ENCODE data around the gene MAD1L1.

MAD1L1 gene

GRCh38 chr7:2201686-2202360 lies 30.9 kb downstream of the MAD1L1 start:
- no peak for DNase-seq (ENCODE audit: low read depth in 2 of 2, low spot score in 1 of 2)

DNA sequence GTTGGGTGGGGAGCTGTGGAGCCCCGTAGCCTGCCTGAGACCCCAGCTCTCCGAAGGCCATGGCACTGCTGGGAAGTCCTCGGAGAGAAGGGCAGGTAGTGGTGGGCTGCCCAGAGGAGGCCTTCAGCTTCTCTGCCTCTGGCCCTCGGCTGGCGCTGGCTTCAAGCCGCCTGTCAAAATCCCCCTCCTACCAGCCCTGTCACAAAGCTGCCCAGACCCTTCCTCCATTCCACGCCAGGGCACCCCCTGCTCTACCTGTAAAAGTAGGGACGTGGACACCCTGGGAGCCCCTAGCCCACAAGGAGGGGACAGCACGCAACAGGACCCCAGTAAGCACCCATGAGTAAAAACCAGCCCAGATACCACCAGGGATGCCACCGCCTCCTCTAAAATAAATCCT lies 31.6 kb downstream of the MAD1L1 start:
- DNase-seq (ENCODE audit: low read depth in 2 of 2, low spot score in 1 of 2) = no peak

DNA sequence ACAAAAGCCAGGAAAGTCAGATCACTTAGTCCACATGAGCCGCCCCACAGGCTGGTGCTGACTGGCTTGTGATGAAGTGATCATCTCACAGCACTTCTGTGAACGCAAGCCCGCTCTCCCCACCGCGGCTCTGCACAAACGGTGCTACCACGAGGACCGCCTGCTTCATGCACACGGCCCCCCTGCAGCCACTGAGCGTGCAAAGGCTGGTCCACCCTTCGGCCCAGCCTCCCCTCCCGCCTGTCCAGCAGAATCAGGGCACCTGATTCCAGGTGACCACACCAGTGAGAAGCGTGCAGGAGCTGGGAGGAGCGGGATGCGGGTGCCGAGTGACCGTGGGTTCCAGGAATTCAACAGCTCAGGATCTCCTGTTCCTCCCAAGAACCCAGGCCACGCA lies 32.2 kb downstream of the MAD1L1 start:
- DNase-seq (ENCODE audit: low read depth in 2 of 2, low spot score in 1 of 2) = no peak

- DNase-seq (ENCODE audit: low read depth in 2 of 2, low spot score in 1 of 2) = no peak
Observed at GRCh38 chr7:2199956-2200583, 32.7 kb downstream of the MAD1L1 start.

DNA sequence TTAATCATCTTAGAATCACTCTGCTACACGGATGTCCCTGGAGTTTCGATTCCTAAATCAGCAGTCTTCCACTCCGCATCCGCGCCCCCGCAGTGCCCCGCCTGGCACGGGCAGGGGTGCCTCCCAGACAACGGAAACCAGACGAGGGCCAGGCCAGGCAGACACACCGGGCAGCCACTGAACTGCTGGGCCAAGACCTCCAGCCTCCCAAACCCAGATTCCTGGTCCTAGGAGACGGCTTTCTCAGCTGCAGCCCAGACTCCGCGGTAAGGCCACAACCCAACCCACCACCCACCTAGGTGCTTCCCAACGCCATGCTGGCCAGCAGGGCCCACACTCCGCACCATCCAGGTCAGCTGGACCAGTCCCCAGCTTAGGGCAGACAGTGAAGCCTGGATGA lies 33.2 kb downstream of the MAD1L1 start:
- no peak for DNase-seq (ENCODE audit: low read depth in 2 of 2, low spot score in 1 of 2)

DNA sequence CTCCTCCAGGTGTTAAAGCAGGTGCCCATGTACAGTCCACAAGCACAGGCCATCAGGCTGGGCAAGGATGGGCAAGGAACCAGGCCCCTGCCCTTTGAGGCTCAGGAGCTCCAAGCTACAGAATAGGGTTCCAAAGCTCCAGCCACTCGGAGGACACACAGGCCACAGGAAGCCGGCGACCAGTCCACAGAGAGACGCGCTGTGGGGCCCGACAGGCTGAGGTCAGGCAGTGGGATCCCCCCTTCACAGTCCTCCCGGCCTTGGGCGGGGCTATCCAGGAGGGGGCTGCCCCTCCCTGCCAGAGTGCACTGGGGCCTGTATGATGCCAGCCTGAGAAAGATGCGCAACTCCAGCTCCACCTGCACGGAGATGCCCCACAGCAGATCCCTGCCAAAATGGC lies 34.0 kb downstream of the MAD1L1 start:
- DNase-seq (ENCODE audit: low read depth in 2 of 2, low spot score in 1 of 2) = no peak

DNA sequence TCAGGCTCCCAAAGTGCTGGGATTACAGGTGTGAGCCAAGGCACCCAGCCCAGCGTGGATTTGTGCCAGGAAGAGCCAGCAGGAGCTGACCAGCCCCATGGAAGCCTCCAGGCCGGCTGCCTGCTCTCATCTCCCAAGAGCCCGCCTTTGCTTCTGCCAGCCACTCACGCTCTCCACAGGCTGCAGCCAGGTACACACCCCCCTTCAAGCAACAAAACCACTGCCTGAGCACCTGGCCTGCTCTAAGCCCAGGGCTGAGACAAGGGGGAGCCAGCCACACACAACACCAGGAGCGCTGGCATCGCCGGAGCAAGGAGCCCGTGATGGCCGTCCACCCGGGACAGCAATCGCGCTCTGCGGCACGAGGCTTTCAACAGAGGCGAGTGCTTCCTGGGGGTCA lies 34.5 kb downstream of the MAD1L1 start:
- no peak for DNase-seq (ENCODE audit: low read depth in 2 of 2, low spot score in 1 of 2)

DNA sequence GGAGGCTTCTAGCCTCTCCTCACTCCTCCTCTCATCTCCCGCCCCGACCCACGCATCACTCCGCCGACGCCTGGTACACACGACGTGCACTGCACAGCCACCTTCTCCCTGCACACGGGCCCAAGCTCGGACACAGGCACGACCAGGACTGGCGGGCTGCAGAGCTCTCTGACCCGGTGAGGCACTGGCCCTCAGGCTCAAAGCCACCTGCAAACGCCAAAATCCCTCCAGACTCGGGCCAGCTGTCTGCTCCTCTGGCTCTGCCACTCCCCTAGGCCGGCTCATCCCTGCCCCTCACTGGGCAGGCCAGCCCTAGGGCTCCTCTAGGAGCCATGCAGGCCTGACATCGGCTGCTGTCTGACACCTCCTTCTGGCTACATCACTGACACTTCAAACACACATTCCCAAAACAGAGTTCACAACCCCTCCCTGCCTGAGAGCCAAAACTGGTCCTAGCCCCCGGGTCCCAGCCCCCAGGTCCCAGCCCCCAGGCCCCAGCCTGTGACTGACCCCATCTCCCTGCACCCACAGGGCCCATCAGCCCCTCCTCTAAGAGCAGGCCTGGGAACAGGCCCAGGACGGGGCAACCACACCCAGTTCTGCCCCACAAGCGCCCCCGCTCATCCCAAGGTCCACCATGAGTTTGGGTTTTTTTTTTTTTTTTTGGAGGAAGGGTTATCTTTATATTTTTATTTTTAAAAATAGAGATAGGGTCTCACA lies 35.1 kb downstream of the MAD1L1 start:
- no peak for DNase-seq (ENCODE audit: low read depth in 2 of 2, low spot score in 1 of 2)

- no peak for DNase-seq (ENCODE audit: low read depth in 2 of 2, low spot score in 1 of 2)
Observed at GRCh38 chr7:2196381-2197378, 36.1 kb downstream of the MAD1L1 start.

GRCh38 chr7:2195400-2196246 lies 37.1 kb downstream of the MAD1L1 start:
- no peak for DNase-seq (ENCODE audit: low read depth in 2 of 2, low spot score in 1 of 2)

GRCh38 chr7:2193575-2194305 lies 39.0 kb downstream of the MAD1L1 start:
- no peak for DNase-seq (ENCODE audit: low read depth in 2 of 2, low spot score in 1 of 2)

DNA sequence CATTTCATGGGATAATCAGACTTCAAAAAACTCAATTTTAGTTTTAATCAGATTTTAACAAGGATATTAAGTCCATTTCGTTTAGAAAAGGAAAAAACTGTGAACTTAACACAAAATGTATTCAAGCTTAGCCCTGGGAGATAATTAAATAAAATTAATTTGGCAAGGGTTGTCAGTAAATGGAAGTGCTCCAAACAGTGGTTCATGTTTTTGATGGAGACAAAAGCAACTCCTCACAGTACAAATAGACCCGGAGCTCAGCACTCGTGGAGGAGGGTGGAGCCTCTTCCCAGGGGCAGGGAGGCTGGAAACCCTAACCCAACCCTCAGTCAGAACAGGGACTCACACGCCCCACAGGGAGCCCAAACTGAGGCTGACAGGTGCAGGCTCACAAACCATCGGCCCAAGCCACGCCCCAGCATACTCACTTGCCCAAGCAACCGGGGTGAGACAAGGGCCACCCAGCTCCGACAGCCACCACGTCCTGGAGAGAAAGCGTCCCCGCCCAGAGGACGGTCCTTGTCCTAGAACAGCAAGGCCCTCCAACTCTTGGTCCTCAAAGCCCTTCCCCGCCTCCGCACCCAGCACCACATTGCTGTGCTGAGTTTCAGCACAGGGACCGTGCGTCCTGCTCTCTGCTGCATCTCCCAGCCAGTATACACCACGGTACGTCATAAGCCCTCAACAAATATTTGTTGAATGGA lies 39.8 kb downstream of the MAD1L1 start:
- no peak for DNase-seq (ENCODE audit: low read depth in 2 of 2, low spot score in 1 of 2)

DNA sequence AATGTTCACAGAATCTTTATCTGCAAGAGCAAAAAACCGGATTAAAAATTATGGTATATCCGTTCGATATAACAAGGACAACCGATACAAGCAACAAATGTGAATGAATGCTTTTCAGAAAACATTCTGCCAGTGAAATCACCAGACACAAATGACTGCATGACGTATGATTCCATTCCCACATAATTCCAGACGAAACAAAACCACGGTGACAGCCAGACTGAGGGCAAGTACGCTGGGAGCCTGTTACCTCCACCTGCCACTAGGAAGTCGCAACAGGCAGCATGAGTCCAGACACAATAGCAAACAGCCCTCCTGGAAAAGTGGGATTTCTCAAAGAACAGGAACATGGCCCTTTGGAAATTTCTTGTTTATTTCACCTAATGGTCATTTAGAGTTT lies 41.7 kb downstream of the MAD1L1 start:
- no peak for DNase-seq (ENCODE audit: low read depth in 2 of 2, low spot score in 1 of 2)

DNA sequence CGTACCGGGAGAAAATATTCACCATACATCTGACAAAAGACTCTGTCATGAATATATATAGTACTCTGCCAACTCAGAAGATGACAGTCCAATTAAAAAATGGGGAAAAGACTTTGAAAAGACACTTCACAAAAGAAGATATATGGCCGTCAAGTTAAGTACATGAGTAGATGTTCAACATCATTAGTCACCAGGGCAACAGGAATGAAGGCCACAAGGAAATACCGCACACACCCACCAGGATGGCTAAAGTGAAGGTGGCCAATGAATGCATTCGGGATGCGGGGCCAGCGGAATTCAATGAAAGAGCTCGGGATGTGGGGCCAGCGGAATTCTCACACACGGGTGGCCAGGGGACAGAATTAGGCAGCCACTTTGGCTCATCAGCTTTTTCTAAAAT lies 42.2 kb downstream of the MAD1L1 start:
- no peak for DNase-seq (ENCODE audit: low read depth in 2 of 2, low spot score in 1 of 2)

GRCh38 chr7:2186166-2186565 lies 46.6 kb downstream of the MAD1L1 start:
- no peak for DNase-seq (ENCODE audit: low read depth in 2 of 2, low spot score in 1 of 2)

GRCh38 chr7:2185715-2186114 lies 47.0 kb downstream of the MAD1L1 start:
- DNase-seq (ENCODE audit: low read depth in 2 of 2, low spot score in 1 of 2) = no peak

DNA sequence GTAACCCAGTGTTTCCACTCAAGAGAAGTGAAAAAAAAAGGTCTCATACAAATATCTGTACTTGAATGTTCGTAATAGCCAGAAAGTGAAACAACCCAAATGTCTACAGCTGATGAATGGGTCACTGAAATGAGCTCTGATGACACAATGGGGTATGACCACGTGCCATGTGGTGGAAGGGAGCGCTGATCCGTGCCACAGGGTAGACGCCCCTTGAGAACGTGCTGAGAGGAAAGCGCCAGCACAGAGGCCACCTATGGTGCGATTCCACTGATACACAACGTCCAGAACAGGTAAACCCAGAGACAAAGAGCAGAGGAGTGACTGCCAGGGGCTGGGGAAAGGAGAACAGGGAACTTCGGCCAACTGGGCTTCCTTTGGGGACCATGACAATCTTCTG lies 50.3 kb downstream of the MAD1L1 start:
- no peak for DNase-seq (ENCODE audit: low read depth in 2 of 2, low spot score in 1 of 2)

- no peak for DNase-seq (ENCODE audit: low read depth in 2 of 2, low spot score in 1 of 2)
Observed at GRCh38 chr7:2181077-2181854, 51.5 kb downstream of the MAD1L1 start.

Data from stimulated activated CD8-positive, alpha-beta memory T cell treated with anti-CD3 and anti-CD28 coated beads, Interleukin-4, amount 100 ng/mL, for 4 hours (primary cell).